Coronary artery (tissue), 2 donors: ENCODE results near the gene RUNDC1.
"Not testable (repeated sequence)": the region's sequence is repeated elsewhere in the genome, so short reads cannot be mapped to it uniquely, and the experiment has no call there.

Experiments used
- DNase-seq: peaks from one replicate; pipeline ENCODE4 v3.0.0-alpha.2; 2017; ENCODE audit warnings: low spot score
- H3K27ac ChIP-seq, 2 donors: fragments of 200-600 bp; sonication (generic); one replicate each; pipeline ENCODE4 v1.5.1; 2016 to 2019
- H3K4me3 ChIP-seq: fragments of 200-600 bp; sonication (generic); 2 replicates; pipeline ENCODE4 v1.5.1; 2016; ENCODE audit warnings: mild to moderate bottlenecking, moderate library complexity
- TF ChIP-seq, protein P1 (sequence below): fragments of 200-600 bp; sonication (generic); IDR thresholded peaks from one replicate; pipeline ENCODE4 v1.5.1; 2019; ENCODE audit warnings: antibody characterized with exemption

RUNDC1 gene

DNA sequence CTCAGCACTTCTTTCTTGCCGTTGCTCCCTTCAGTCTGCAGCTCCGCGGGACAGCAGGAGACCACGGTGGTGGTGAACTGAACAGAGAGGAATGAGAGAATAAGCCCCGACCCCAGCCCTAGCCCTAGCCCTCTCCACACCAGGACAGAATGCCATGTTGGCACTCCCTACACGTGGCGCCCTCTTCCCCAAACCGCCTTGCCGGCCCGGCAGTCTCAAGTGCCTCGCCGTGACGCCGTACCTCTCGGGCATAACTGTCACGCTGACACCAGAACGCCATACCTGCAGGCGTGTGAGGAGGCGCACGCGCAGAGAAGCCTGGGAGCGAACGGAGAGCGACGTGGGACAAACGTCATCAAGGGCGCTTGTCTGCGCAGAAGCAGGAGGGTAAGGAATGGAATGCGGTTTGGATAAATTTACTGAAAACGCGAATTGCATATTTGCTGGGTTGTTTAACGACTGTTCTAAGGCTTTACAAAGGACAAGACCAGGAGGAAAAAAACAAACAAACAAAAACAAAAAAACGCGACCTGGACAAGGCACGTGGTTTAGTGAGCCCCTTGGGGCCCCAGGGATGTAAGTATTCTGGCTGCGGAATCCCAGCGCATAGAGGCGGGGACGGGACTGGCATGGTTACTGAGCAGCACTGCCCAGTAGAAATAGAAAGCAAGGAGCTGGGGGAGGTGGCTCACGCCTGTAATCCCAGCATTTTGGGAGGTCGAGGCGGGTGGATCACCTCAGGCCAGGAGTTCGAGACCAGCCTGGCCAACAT is 16.0 kb upstream of the RUNDC1 start, which contains the start of gene AARSD1:
Gene AARSD1, minus strand, starts transcription at position 294 of the 772 bp plus-strand sequence. Its CDS starts 14 bp downstream, at position 280.
- DNase-seq: peak; percentile 95

DNA sequence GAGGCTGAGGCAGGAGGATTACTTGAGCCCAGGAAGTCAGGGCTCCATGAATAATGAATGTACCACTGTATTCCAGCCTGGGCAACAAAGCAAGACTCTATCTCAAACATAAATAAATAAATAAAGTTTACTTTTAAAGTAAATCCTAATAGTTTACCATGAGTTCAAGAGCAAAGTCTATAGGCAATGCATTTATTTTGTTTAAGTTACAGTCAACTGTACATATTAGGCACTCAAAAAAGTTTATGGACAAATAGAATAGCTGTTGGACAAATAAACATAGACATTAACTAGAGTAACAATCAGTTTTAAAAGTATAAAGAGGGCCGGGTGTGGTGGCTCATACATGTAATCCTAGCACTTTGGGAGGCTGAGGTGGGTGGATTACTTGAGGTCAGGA is 12.4 kb upstream of the RUNDC1 start:
- TF ChIP-seq, protein P1, sequence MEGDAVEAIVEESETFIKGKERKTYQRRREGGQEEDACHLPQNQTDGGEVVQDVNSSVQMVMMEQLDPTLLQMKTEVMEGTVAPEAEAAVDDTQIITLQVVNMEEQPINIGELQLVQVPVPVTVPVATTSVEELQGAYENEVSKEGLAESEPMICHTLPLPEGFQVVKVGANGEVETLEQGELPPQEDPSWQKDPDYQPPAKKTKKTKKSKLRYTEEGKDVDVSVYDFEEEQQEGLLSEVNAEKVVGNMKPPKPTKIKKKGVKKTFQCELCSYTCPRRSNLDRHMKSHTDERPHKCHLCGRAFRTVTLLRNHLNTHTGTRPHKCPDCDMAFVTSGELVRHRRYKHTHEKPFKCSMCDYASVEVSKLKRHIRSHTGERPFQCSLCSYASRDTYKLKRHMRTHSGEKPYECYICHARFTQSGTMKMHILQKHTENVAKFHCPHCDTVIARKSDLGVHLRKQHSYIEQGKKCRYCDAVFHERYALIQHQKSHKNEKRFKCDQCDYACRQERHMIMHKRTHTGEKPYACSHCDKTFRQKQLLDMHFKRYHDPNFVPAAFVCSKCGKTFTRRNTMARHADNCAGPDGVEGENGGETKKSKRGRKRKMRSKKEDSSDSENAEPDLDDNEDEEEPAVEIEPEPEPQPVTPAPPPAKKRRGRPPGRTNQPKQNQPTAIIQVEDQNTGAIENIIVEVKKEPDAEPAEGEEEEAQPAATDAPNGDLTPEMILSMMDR: no peak
- no peak for DNase-seq
- H3K27ac ChIP-seq: no peak overlapping the region
- no peak overlapping the region for H3K4me3 ChIP-seq

More for the DNA sequence above, 16.0 kb upstream of the RUNDC1 start, which contains the start of gene AARSD1:
- Histone ChIP-seq H3K27ac (peak within 1 kb of the TSS; percentile 84 to 86), H3K4me3 (peak within 1 kb of the TSS; percentile 79)
- TF ChIP-seq, protein P1: no peak

DNA sequence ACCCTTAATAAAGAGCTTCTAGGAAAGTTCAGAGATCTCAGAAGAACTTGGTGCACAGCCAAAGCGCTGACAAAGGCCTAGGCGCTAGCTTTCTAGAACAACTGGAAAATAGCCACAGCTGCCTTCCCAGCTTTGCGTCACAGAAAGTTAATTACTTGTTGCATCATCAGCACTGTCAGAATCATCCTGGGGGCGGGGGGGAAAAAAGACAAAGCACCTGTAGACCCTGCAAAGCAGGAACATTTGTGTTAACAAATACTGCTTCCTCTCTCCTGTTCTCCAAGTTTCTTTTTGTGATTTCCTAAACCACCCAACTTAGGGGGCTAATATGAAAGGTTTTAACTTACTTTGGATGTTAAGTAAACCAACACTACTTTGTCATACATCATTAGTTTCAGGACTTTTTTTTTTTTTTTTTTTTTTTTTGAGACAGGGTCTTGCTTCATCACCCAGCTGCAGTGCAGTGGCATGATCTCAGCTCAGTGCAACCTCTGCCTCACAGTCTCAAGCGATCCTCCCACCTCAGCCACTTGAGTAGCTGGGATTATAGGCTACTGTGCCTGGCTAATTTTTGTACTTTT is 11.3 kb upstream of the RUNDC1 start:
- TF ChIP-seq, protein P1: no peak
- no peak overlapping the region for H3K4me3 ChIP-seq
- no peak for DNase-seq
- no peak overlapping the region for H3K27ac ChIP-seq

DNA sequence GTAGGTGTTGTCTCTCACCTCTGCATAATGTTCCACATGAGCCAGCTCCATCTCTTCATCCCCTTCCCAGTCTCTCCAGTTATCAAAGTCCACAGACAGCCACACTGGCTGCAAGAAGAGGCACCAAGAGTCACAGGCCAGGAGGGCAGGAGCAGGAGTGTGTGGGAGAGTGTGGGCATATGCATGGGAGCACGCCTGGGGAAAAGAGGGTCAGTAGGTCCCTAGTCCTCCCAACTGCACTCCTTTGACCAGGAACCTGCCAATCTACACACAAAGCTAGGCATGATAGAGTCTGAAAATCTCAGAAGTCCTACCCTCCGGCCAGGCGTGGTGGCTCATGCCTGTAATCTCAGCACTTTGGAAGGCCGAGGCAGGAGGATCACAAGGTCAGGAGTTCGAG is 8.8 kb upstream of the RUNDC1 start:
- H3K4me3 ChIP-seq: no peak overlapping the region
- DNase-seq: no peak
- H3K27ac ChIP-seq: no peak overlapping the region
- TF ChIP-seq, protein P1: no peak

DNA sequence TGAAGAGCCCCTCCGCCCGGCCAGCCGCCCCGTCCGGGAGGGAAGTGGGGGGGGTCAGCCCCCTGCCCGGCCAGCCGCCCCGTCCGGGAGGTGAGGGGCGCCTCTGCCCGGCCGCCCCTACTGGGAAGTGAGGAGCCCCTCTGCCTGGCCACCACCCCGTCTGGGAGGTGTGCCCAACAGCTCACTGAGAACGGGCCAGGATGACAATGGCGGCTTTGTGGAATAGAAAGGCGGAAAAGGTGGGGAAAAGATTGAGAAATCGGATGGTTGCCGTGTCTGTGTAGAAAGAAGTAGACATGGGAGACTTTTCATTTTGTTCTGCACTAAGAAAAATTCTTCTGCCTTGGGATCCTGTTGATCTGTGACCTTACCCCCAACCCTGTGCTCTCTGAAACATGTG is 7.0 kb upstream of the RUNDC1 start:
- not testable (repeated sequence) for H3K4me3 ChIP-seq, H3K27ac ChIP-seq, DNase-seq

DNA sequence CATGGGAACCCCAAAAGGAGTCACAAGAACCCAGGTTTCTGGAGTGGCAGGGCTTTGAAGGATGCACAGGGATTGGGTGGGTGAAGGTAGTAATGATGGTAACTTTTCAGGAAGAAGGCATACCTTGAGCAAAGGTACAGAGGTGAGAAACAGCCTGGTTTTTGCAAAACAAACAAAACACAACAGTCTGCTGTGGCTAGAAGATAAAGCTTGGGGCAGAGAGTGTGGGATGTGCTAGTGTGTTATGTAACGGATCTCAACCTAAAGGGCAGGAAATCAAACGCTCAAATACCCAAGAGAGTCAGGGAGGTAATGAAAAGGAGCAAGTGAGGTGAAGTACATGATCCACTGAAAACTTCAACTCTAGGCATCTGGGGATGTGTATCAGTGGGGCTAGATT is 5.1 kb upstream of the RUNDC1 start:
- DNase-seq: no peak

DNA sequence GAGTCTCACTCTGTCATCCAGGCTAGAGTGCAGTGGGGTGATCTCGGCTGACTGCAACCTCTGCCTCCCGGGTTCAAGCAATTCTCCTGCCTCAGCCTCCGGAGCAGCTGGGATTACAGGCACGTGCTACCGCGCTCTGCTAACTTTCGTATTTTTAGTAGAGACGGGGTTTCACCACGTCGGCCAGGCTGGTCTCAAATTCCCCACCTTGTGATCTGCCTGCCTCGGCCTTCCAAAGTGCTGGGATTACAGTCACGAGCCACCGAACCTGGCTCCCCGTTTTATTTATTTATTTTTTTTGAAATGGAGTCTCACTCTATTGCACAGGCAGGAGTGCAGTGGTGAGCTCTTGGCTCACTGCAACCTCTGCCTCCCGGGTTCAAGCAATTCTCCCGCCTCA is 4.7 kb upstream of the RUNDC1 start:
- H3K4me3 ChIP-seq, H3K27ac ChIP-seq, DNase-seq: not testable (repeated sequence)

More for the DNA sequence above, 5.1 kb upstream of the RUNDC1 start:
- TF ChIP-seq, protein P1: no peak
- Histone ChIP-seq H3K27ac (no peak overlapping the region), H3K4me3 (no peak overlapping the region)
